ENCODE results near the gene SPACA4. TPM values are rescaled to one million over a fixed set of nuclear protein-coding genes. Genes with fewer than 3 reads are reported as not detected.

Gene SPACA4
- total and polyA plus RNA-seq, 9 of the 15 experiments (the other 6 are each of a cell fraction or from before 2014, with no cell fraction given): not detected

DNA sequence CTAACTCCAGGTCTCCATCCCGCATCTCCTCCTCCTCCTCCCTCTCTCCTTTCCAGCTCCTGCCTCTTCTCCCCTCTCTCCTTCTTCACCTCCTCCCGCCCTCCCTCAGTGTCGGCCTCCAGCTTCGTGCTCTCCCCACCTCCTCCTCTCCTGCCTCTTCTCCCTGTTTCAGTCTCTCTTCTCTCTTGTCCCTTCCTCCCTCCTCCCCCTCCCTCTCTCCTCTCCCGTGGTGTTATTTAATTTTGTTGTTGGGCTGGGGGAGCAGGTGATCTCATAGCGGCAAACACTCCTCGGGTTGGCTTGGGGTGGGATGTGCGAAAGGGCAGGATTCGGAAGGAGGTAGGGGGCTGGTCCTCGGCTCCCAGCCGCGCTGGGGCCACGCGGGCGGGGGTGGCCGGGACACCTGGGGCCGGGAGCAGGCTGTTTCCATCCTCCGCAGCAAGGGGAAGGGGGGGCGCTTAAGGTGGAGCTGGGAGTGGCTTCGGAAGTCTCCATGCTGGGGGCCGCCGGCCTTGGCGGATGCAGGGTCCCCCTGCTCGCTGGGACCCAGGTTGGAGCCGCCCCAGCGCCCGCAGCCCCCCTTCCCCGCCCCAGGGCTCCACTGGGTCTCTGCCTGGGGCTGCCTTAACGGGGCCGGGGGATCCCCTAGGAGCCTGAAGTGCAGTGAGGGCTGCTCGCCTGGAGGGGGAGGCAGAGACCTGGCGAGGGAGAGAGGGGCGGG is 39.6 kb downstream of the SPACA4 start, which contains the start of gene CA11 (continued):
- TF ChIP-seq, protein P1, sequence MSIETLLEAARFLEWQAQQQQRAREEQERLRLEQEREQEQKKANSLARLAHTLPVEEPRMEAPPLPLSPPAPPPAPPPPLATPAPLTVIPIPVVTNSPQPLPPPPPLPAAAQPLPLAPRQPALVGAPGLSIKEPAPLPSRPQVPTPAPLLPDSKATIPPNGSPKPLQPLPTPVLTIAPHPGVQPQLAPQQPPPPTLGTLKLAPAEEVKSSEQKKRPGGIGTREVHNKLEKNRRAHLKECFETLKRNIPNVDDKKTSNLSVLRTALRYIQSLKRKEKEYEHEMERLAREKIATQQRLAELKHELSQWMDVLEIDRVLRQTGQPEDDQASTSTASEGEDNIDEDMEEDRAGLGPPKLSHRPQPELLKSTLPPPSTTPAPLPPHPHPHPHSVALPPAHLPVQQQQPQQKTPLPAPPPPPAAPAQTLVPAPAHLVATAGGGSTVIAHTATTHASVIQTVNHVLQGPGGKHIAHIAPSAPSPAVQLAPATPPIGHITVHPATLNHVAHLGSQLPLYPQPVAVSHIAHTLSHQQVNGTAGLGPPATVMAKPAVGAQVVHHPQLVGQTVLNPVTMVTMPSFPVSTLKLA (conservative IDR thresholded peaks at IDR 0.05): peak; percentile 76 to 80; a peak in 3 of 4 replicates
- TF ChIP-seq OTX1 (CRISPR knock-in tag; IDR thresholded peaks at IDR 0.05) (peak; percentile 55; the same call in 1 of the 2 replicates), SMARCA5 (IDR thresholded peaks at IDR 0.05) (peak; percentile 77), HDAC2 (IDR thresholded peaks at IDR 0.05) (peak; percentile 70), MCM2 (IDR thresholded peaks at IDR 0.05; ENCODE audit: low read depth) (no peak), THRAP3 (IDR thresholded peaks at IDR 0.05; ENCODE audit: borderline replicate concordance) (0 out of 2 replicates have a peak, but pooled peaks have one; percentile 32), TOE1 (IDR thresholded peaks at IDR 0.05; ENCODE audit: borderline replicate concordance) (peak; percentile 96), TOE1 (CRISPR knock-in tag; IDR thresholded peaks at IDR 0.05; ENCODE audit: borderline replicate concordance, low read depth) (no peak), ARID2 (IDR thresholded peaks at IDR 0.05) (0 out of 2 replicates have a peak, but pooled peaks have one; percentile 60)
- TF ChIP-seq, protein P2, sequence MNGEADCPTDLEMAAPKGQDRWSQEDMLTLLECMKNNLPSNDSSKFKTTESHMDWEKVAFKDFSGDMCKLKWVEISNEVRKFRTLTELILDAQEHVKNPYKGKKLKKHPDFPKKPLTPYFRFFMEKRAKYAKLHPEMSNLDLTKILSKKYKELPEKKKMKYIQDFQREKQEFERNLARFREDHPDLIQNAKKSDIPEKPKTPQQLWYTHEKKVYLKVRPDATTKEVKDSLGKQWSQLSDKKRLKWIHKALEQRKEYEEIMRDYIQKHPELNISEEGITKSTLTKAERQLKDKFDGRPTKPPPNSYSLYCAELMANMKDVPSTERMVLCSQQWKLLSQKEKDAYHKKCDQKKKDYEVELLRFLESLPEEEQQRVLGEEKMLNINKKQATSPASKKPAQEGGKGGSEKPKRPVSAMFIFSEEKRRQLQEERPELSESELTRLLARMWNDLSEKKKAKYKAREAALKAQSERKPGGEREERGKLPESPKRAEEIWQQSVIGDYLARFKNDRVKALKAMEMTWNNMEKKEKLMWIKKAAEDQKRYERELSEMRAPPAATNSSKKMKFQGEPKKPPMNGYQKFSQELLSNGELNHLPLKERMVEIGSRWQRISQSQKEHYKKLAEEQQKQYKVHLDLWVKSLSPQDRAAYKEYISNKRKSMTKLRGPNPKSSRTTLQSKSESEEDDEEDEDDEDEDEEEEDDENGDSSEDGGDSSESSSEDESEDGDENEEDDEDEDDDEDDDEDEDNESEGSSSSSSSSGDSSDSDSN (IDR thresholded peaks at IDR 0.05; ENCODE audit: borderline replicate concordance in 1 of 2, low read depth in 2 of 2, low read length in 2 of 2): peak; percentile 36 to 77; a peak in 1 of 4 replicates
- TF ChIP-seq, protein P3, sequence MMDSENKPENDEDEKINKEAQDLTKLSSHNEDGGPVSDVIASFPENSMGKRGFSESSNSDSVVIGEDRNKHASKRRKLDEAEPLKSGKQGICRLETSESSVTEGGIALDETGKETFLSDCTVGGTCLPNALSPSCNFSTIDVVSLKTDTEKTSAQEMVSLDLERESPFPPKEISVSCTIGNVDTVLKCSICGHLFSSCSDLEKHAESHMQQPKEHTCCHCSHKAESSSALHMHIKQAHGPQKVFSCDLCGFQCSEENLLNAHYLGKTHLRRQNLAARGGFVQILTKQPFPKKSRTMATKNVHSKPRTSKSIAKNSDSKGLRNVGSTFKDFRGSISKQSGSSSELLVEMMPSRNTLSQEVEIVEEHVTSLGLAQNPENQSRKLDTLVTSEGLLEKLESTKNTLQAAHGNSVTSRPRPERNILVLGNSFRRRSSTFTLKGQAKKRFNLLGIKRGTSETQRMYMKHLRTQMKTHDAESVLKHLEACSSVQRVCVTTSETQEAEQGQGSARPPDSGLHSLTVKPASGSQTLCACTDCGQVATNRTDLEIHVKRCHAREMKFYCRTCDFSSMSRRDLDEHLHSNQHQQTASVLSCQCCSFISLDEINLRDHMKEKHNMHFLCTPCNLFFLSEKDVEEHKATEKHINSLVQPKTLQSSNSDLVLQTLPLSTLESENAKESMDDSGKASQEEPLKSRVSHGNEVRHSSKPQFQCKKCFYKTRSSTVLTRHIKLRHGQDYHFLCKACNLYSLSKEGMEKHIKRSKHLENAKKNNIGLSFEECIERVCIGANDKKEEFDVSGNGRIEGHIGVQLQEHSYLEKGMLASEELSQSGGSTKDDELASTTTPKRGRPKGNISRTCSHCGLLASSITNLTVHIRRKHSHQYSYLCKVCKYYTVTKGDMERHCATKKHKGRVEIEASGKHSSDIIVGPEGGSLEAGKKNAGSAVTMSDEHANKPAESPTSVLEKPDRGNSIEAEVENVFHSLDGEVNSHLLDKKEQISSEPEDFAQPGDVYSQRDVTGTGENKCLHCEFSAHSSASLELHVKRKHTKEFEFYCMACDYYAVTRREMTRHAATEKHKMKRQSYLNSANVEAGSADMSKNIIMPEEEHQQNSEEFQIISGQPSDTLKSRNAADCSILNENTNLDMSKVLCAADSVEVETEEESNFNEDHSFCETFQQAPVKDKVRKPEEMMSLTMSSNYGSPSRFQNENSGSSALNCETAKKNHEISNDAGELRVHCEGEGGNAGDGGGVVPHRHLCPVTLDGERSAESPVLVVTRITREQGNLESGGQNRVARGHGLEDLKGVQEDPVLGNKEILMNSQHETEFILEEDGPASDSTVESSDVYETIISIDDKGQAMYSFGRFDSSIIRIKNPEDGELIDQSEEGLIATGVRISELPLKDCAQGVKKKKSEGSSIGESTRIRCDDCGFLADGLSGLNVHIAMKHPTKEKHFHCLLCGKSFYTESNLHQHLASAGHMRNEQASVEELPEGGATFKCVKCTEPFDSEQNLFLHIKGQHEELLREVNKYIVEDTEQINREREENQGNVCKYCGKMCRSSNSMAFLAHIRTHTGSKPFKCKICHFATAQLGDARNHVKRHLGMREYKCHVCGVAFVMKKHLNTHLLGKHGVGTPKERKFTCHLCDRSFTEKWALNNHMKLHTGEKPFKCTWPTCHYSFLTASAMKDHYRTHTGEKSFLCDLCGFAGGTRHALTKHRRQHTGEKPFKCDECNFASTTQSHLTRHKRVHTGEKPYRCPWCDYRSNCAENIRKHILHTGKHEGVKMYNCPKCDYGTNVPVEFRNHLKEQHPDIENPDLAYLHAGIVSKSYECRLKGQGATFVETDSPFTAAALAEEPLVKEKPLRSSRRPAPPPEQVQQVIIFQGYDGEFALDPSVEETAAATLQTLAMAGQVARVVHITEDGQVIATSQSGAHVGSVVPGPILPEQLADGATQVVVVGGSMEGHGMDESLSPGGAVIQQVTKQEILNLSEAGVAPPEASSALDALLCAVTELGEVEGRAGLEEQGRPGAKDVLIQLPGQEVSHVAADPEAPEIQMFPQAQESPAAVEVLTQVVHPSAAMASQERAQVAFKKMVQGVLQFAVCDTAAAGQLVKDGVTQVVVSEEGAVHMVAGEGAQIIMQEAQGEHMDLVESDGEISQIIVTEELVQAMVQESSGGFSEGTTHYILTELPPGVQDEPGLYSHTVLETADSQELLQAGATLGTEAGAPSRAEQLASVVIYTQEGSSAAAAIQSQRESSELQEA (IDR thresholded peaks at IDR 0.05; ENCODE audit: low read depth): peak; percentile 57; the same call in 1 of the 2 replicates
